Amniotic stem cell (primary cell): ENCODE data around the gene COL26A1.

ENCODE experiments used
- DNase-seq: peaks from one replicate; lab custom pipeline; 2025; lab: John Stamatoyannopoulos, UW

Gene COL26A1

DNA sequence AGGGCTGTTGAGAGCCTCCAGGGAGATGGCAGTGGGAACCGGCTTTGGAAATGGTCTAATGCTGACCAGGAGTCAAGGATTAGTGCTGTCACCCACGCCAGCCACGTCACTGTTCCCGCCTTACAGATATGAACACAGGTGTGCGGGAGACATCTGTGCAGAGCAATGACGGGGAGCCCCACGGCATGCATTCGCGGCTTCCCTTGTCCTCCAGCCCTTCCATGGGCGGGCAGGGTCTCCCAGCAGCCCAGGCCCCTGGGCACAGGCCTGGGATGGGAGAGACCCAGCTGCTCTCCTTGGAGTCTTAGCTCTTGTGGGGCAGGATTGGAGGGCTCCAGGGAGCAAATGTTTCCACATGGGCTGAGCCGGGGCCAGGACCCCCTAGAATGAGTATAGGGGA lies 172.2 kb downstream of the COL26A1 start:
- no peak for DNase-seq

DNA sequence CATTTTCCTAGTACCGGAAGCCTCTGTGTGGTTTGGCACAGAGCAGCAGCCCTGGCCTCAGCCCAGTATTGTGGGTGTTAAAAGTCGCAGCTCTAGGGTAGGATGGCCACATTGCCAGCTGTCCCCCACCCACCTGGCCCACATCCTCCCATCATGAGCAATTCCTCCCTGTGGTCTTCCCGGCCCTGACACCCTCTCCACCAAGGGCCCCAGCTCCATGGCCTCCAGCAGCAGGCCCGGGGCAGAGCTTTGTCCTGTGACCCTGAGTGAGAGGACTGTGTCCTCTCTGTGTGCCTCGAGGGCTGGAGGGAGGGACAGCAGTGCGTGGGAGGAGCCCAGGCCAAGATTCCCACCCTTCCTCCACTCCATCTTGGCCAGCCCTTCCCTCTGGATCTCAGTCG lies 172.7 kb downstream of the COL26A1 start:
- DNase-seq = no peak

DNA sequence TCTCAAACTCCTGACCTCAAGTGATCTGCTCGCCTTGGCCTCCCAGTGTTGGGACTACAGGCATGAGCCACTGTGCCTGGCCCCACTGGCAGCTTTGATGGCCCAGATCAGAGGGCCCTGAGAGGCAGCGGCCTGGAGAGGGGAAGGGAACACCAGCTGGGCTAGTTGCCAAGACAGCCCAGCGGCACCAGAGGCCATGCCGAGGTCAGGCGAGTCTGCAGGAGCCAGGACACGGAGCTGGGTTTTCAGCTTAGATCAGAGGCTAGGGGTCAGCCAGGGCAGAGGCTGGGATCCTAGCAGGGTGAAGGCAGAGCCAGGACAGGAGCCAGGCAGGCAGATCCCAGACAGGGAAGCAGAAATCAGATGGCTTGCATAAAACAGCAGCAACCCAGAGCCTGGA lies 173.6 kb downstream of the COL26A1 start:
- DNase-seq = no peak

DNA sequence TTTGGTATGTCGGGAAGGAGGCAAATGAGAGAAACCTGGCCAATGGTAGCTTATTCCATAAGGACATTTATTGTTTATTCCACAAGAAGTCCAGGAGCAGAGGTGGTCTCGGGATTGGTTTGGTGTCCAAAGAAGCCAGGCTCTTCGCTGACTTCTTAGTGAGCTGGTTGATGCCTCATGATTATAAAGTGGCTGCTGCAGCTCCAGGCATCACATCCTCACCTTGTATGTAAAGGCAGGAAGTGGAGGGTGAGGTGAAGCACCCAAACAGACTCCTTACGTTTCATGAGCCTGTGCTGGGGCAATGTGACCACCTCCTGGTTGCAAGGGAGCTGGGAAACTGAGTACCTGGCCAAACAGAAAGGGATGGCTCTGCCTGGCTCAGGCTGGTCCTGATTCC lies 174.0 kb downstream of the COL26A1 start:
- DNase-seq = no peak

DNA sequence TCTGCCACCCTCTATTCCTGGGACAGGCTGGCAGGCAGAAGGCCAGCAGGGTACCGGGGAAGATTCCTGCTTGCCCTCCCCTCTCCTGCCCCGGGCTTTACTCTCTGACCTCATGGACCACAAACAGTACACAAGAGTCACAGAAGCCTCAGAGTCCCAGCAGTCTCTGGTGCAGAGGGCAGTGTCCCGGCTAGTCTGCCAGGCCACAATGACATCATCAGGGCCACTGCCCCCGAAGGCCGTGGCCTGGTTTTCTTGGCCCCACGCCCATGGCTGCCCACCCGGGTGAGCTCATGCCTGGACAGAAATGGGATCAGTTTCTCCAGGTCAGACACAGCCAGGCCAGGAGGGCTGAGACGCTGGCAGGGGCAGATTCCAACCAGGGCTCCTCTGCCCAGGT lies 174.5 kb downstream of the COL26A1 start:
- DNase-seq = no peak

DNA sequence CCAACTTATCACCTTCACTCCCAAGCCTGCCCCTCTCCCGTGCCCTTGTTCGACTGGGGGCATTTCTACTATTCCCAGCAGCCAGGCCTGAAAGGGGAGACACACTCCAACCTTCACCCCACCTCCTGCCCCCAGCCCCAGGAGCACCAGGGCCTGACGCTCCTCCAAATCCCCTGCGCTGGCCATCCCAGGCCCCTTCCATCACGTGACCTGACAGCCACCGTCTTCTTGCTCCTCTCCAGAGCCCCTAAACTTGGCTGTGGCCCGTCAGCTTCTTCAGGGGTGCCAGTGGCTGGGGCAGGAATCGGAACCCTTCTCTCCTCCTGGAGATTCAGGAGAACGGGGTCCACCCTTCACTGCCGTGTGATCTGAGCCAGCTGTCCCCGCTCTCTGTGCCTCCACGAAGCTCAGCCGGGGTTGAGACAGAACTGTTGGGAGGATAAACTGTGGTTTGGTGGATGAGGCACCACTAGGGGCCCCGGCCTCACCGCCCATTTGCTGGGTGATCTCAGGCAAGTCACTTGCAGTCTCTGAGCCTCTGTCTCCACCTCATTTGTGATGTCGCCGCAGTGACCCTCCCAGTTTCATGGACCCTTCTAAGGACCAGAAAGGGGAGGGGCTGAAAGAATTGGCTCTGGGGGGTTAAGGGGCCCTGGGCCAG lies 175.4 kb downstream of the COL26A1 start:
- no peak for DNase-seq

DNA sequence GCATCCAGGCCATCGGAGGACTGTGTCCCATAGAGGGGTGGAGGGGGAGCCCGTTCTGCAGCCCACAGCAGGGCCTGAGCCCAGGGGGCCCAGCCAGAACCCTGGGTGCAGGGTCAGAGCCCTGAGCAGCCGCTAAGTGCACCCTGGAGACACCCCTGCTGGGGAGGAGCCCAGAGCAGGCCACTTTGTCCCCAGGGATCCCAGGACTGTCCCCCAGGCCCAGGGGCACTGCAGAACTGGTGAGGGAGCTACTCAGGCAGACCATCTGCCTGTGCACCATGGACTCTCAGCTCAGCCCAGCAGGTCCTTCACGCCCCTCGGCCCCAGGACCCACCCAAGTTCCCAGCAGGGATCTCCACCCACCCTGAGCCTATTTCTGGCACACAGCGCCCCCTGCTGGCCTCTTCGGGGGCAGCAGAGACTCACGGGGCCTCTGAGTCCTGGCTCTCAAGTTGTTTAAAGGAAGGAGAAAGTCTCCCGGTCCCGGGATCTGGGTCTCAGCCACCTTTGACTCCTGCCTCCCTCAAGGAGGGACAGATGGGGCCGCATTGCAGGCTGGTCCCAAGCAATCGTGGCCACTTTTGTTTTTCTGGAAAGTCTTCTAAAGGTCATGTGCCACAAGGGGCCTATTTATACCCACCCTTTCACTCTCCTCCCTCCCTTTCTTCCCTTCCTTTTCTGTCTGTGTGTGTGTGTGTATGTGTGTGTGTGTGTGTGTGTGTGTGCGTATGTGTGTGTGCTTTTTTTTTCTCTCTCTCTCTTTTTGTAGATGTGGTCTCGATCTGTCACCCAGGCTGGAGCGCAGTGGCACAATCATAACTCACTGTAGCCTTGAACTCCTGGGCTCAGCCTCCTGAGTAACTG lies 176.2 kb downstream of the COL26A1 start:
- DNase-seq = peak; percentile 6

DNA sequence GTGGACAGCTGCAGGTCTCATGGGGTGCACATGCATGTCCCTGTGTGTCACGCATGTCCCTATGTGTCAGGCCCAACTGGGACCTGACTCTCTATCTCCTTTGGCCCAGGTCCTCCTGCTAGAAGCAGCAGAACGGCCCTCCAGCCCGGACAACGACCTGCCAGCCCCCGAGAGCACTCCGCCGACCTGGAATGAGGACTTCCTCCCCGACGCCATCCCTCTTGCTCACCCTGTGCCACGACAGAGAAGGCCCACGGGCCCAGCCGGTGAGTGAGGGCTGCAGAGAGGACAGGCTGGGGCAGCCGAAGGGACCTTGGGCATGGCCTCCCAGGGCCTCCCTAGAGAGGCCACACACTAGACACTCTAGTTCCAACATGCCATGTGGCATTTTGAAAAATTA lies 177.1 kb downstream of the COL26A1 start:
- DNase-seq = no peak

DNA sequence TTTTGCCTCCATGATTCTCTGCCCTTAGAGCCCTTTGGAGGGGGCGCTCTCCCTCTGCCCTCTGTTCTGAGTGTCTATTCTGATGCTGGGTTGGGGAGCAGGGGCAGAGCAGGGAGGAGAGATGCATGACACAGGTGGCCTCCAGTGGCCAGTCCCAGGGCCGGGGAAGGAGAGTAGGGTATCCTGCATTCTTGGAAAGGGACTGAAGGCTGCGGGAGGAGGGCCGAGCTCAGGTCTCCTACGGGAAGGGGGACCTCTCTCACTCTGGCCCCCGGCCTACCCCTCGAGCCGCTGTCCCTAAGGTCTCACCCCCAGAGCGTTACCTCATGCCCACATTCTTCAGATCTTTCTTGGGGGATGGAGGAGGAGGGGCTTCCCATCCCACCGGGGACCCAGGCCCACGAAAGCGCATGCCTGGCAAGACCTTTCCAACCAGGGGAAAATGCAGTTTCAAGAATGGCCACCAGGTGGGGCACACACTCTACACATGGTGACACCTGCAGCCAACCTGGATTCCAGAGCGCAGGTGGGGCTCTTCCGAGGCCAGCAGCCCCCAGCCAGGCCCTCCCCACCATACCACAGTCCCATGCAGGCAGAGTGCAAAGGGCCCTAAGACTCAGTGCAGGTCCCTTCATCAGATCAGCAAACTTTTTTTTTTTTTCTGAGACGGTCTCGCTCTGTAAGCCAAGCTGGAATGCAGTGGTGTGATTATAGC lies 180.0 kb downstream of the COL26A1 start:
- peak; percentile 5 for DNase-seq

DNA sequence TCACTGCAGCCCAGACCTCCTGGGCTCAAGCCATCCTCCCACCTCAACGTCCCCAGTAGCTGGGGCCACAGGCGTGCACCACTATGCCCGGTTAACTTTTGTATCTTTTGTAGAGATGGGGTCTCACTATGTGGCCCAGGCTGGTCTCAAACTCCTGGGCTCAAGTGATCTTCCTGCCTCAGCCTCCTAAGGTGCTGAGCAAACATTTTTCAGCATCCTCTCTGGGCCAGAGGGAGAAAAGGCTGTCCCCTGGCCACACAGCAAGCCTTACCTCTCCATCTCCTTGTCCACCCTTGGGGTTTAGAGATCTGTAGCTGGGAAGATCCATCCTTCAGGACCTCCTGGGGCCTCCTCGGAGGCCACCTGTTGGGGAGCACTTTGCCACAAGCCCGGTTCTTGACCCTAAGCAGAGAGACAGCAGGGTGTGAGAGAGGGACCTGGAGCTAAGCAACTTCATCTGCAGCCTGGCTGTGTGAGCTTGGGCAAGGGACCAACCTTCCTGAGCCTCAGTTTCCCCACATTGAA lies 180.6 kb downstream of the COL26A1 start:
- no peak for DNase-seq

DNA sequence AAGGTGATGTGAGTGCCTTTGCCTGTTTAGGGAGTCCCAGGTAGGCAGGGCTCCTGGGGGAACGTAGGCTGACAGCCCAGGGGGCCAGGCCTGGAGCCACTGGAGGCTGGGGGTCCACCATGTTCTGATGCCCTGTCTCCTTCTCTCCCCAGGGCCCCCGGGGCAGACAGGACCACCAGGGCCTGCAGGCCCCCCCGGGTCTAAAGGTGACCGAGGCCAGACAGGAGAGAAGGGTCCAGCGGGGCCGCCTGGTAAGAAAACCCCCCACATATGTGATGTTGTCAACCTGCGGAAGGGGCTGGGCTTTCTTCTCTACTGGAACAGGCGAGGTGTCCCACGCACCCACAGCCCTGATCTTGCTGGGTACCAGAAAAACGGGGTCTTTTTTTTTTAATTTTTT lies 181.2 kb downstream of the COL26A1 start:
- DNase-seq = no peak

DNA sequence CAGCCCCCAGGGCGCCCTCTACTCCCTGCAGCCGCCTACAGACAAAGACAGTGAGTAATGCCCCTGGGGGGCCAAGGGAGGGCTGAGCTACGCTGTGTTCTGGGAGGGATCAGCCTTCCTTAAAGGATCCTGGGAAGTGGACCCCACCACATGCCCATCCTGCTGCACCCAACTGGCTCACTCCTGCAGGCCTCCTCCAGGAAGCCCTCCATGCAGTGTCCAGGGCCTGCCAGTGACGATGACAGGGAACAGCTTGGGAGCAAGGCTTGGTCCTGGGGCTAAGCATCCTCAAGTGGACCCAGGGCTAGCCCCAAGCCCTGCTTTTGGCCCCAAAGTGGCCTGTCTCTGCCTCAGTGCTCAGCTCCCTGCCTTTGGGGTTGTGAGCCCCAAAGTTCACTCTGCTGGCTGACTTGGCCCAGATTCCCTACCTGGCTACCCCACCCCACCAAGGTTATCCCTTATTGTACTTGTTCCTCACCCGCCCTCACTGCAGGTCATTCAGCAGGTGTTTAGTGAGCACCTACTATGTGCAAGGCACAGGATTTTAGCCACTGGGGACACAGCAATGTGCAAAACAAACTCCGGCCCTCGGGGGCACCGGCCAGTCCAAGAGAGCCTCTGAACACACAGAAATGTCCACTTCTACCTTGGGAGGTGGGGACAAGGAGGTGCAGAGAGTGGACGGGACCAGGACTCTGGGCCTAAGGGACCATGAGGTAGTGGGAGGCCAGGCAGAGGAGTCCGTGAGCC lies 182.9 kb downstream of the COL26A1 start:
- no peak for DNase-seq

DNA sequence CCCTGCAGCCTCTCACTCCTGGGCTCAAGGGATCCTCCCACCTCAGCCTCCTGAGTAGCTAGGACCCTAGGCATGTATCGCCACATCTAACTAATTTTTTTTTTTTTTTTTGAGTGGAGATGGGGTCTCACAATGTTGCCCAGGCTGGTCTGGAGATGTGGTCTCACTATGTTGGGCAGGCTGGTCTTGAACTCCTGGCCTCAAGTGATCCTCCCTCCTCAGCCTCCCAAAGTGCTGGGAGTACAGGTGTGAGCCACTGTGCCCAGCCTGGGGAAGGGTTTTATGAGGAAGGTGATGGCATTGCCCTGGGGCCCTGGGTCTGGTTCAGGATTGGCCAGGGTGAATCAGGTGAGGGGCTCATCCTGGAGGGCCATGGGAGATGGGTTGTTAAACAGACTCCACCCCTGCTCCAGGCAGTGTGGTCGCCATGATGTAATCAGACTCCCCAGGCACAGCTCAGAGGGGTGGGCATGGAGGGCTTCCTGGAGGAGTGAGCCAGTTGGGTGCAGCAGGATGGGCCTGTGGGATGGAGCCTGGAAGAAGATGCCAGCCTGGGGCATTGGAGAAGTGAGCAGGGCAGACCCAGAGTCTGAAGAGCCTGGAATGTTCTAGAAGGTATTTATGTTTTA lies 183.7 kb downstream of the COL26A1 start:
- DNase-seq = no peak

DNA sequence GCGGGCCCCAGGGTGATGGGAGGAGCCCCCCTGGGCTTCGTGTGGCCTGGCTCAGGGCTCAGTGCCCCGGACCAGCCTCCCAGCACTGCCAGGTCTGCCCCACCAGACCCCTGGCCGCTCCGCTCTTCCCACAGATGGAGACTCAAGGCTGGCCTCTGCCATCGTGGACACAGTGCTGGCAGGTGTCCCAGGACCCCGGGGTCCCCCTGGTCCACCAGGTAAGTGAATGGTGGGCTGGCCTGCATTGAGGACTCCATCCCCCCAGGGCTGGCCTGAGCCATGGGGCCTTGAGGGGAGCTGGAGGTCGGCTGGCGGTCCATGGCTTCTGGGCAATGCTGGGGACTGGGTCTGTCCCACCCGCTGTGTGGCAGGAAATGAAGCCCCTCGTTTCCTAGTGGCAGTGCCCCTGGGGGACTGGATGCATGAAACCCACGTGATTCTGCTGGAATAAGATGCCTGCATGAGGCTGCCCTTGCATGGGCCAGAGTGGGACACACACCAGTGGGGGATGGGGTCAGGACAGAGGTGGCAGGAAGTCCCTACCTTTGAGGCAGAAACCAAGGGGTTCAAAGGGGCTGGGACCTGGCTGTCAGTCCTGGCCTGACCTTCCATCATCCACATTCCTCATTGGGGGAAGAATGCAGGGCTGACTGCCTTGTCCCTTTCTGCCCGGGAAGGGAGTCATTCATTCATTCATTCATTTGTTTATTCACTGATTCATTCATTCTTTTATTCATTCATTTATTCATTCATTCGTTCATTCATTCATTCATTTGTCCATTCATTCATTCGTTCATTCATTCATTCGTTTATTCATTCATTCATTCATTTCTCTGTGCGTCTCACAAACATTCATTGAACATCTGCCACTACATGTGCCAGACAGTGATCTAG lies 184.6 kb downstream of the COL26A1 start:
- no peak for DNase-seq

DNA sequence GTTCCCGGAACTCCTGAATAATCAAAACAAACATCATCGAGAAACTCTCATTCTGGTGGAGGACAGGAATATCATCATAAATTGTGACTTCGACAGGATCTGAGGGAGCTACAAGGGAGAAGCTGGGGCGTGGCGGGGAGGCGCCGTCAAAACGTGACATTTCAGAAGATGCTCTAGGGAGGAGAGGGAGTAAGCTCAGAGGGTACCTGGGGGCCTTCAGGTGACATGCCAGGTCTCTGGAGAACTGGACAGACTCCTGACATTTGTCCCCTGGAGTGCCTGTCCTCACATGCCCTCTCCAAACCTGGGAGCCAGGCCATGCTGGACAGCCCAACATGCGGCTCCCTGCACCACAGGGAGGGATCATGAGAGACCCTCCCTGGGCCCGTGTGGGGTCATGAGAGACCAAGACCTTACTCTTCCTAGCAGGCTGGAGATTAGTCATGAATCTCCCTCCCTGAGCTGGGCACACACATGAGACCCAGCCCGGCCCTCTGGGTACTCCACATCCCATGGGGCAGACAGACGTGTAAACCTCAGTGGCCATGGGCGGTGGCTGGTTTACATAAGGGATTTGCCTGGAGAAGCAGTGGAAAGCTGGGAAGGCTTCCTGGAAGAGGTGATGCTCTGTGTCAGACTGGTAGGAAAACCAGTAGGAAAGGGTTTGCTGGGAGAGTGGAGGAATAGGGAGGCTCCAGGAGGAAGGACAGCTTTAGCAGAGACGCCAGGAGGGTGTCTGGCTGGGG lies 185.4 kb downstream of the COL26A1 start:
- no peak for DNase-seq

DNA sequence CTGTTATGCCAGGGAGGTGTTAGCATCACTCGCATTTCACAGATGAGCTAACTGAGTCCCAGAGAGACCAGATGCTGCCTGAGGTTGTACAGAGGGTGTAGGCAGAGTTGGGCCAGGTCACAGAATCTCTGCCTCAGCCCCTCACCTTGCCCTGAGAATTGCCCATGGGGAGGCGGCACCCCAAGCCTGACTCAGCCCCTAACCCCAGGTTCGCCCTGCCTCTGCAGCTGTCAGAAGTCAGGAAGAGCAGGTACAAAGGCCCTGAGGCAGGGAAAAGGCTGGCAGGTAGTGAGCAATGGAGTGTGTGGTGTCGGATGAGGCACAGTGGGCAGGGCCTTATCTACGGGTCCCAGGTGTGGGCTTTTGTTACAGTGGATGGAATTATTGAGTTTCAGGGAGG lies 187.1 kb downstream of the COL26A1 start:
- no peak for DNase-seq

DNA sequence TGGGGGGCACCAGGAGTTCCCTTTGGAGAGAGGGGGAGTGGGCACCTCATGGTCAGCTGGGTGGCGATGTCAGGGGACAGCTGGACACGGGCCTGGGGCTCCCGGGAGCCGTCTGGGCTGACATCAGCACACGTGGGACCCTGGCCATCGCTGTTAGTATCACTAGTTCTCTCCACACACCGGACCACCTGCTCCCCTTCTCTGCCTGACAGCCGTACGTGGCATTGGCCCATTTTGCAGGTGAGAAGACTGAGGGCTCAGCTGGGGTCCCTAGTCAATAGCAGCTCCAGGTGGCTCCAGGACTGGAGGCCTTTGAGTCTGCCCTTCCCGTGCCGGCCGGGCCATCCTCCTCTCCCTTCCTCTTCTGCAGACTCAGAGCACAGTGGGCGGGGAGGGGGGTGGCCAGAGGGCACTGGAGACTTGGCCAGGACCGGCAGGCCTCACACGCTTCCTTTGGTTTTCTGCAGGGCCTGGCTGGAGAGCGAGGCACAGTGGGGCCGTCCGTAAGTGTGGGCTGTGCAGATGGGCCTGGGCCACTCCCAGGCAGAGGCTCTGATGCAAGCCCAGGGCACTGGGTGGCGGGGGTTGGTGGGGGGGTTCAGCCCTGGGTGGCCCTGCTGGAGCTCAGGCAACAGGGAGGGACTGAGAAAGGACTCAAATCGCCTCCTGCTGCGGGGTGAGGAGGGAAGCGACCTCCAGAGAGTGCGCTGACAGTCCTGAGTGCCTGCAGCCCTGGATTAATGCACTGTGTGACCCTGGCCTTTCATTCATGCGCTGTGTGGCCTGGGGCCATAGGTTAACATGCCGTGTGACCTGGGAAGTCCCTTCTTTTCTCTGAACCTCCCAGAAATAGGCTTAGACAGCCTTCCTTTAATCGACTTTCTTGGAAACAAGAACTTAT lies 188.2 kb downstream of the COL26A1 start:
- no peak for DNase-seq

DNA sequence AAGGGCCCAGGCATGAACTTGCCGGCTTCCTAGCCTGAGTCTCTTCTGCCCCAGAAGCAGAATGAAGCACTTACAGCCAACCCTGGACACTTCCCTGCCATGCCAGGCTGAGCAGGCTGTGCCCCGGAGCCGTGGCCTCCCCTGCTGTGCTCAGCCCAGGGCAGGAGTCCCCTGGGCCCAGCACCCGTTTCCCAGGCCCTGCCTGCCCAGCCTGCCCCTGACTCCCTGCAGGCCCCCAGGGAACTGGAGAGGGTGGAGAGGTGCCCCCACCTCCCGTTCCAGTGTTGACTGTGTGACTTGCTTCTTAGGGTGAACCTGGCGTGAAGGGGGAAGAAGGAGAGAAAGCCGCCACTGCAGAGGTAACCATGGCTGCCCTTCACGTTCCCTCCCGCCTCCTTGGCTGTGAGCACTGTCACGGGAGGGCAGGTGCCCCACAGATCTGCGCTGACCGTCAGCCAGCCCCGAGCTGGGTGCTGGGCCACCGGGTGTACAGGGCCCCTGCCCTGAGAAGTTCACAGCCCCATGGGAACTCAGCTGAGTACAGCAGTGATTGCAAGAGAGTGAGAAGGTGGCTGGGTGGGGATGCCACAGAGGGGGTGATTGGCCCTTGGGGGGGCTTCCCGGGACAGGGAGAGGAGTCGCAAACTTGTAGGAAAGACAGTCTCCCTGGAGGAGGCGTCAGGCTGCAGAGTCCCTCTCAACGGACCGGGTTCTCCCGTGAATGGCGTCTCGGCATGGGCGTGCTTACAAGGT lies 190.5 kb downstream of the COL26A1 start:
- DNase-seq = no peak
